Lung microvascular endothelial cell (primary cell): ENCODE results near the gene FAM20C. TPM values are rescaled to one million over a fixed set of nuclear protein-coding genes. Genes with fewer than 3 reads are reported as not detected.
A peak's percentile ranks its signal among the peaks of the same experiment; 100 is the strongest.
"Not testable (repeated sequence)": the region's sequence is repeated elsewhere in the genome, so short reads cannot be mapped to it uniquely, and the experiment has no call there.

Experiments
- DNase-seq, 2 donors: peaks; one replicate each; pipeline versions ENCODE4 v3.0.0 to v3.0.0-alpha.2; 2010; ENCODE audit warnings: low read depth in 2 of 2
- total RNA-seq: library from RNA; depleted of rRNA; stranded (reverse); fragments of >200 nt; gene quantifications from 2 replicates; pipeline ENCODE4 v1.2.1, GENCODE V29; 2014

The FAM20C gene
- total RNA-seq, 1 donor from 2014 or later, result 0.79 TPM

DNA sequence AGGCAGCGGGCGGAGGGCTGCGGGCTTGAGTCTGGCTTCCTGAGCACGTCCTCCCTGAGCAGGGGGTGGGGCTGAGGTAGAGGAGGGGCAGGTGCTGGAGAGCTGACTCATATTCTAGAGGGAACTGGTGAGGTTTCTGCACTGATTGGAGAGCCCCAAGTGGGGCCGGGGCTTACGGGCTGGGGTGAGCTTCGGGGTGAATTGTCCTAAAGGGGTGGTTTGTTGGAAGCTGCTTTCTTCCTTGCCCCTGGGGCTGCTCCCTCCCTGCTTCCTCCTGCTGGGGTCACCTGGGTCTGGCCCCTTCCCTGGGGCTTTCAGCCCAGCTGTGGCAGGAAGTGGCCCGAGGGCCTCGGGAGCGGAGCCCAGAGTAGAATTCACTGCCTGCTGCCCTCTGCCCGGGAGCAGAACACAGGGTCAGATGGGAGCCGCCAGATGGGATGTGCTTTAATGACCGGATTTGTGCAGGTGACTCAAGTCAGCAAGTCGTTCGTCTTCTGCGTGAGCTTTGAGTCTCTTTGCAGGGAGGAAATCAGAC is 48.6 kb downstream of the FAM20C start:
- DNase-seq, result peak; percentile 7 to 41

DNA sequence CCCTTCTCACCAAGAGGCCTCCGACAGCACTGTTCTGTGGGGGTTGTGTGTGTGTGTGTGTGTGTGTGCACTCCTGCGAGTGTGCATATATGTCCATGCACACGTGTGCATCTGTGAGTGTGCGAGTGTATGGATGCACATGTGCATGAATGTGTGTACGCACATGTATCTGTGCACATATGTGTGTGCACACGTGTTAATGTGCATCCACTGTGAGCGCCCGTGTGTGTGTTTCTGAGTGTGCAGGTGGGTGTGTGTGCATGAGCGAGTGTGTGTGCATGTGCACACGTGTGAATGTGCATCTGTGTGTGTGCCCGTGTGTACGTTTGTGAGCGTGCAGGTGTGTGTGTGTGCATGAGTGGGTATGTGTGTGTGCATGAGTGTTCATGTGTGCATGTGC is 49.1 kb downstream of the FAM20C start:
- no peak for DNase-seq

DNA sequence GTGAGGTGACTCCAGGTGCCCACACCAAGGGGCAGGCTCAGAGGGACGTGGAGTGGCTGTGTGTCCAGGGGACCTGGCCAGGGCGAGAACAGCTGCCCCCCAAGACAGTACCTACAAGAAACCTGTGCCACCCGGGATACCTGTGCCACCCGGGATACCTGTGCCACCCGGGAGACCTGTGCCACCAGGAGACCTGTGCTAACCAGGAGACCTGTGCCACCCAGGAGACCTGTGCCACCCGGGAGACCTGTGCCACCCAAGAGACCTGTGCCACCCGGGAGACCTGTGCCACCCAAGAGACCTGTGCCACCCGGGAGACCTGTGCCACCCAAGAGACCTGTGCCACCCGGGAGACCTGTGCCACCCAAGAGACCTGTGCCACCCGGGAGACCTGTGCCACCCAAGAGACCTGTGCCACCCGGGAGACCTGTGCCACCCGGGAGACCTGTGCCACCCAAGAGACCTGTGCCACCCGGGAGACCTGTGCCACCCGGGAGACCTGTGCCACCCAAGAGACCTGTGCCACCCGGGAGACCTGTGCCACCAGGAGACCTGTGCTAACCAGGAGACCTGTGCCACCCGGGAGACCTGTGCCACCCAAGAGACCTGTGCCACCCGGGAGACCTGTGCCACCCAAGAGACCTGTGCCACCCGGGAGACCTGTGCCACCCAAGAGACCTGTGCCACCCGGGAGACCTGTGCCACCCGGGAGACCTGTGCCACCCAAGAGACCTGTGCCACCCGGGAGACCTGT is 50.6 kb downstream of the FAM20C start:
- DNase-seq, result not testable (repeated sequence)

DNA sequence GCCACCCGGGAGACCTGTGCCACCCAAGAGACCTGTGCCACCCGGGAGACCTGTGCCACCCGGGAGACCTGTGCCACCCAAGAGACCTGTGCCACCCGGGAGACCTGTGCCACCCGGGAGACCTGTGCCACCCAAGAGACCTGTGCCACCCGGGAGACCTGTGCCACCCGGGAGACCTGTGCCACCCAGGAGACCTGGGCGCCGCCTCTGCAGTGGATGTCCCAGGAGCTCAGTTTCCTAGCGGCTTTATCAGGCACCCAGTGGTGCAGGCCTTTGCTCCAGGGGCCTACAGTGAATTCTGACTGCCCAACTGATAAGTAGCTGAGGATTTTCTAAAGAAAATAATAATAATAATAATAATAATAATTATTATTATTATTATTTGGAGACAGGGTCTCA is 51.2 kb downstream of the FAM20C start:
- not testable (repeated sequence) for DNase-seq

DNA sequence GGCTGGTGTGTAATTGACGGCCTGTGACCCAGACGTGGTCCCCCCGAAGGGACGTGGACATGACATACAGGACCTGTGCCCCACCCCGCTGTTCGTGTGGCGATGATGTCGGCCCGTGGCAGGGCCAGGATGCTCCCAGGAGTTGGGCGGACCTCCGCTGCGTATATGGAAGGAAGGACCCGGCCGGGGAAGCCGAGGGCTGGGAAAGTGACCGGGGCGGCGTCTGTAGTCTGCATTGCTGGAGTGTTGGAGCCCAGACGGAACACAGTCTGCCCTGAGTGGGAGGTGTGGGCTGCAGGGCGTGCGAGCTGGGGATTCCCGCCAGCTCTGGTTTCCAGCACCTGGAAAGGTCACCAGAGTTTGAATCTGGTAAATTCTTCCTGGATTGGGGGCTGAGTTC is 52.6 kb downstream of the FAM20C start:
- no peak for DNase-seq

DNA sequence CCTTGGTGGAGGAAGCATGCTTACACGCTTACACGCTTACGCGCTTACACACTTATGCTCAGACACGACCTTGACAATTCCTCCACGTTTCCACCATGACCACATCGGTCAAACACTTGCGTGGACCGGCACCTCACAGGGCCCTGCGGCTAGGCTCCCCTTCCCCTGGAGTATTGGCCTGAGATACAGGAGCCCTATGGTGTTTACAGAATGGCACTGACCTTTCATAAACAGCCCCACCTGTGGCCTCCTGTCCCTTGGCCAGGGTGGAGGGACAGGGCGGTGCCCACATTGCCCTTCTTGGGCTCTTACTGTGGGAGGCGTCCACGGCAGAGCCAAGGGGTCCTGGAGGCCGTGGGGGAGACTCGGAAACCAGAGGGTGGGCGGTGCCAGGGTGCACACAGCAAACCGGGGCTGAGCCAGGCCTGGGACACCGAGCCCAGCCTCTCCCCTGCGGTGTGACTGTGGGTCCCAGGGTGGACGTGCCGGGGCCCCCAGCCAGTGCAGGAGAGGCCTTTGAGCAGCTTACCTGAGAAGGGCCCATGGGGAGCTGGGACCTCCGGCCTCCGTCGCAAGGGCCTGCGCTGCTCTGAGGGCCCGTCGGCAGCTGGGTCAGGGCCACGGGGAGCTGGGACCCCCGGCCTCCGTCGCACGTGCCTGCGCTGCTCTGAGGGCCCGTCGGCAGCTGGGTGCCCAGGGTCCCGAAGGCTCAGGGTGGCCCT is 53.4 kb downstream of the FAM20C start:
- no peak for DNase-seq

DNA sequence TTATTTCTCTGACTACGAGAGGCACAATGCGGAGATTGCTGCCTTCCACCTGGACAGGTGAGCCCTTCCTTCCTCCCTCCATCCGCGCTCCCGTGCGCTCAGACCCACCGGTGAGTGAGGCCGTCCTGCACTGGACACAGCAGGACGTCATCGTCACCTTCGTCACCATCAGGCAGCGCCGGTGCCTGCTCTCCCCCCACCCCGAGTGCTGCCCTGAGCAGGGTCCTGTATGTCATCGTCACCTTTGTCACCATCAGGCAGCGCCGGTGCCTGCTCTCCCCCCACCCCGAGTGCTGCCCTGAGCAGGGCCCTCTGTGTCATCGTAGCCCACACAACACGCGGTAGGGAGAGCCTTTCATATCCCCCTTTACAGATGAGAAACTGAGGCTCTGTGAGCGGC is 54.1 kb downstream of the FAM20C start:
- DNase-seq, result no peak

DNA sequence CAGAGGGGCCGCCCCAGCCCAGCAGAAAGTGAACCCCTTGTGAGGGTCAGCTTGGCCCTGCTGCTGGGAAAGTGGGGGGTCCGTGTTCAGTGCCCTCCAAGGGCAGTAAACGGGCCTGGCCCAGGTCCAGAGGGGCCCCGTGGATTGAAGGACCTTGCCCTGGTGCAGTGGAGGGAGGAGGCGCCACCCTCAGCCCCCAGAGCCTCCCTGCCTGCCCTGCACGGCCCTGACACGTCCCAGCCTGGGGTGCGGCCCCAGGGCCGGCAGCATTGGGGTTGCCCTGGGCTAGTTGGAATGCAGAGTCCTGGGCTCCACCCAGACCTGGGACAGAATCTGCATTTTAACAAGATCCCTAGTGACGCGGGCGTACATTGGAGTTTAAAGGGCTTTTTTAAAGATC is 54.8 kb downstream of the FAM20C start:
- no peak for DNase-seq

DNA sequence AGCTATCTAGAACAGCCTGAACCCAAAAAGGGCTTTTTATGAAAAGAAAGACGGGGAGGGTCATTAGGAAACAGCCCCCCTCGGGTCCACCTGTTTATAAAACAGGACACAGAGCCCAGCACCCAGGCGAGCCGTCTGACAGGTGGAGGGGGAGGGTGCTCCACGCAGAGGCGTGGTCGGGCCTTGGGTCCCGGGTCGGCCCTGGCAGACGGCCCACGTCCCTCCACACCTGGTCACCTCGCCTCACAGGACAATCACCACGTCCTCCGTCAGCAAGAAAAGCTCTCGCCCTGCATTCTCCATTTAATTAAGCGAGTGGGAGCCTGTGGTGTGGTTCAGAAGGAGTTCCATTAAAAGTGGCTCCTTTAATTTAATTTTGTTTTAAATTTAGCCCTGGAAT is 55.3 kb downstream of the FAM20C start:
- no peak for DNase-seq

DNA sequence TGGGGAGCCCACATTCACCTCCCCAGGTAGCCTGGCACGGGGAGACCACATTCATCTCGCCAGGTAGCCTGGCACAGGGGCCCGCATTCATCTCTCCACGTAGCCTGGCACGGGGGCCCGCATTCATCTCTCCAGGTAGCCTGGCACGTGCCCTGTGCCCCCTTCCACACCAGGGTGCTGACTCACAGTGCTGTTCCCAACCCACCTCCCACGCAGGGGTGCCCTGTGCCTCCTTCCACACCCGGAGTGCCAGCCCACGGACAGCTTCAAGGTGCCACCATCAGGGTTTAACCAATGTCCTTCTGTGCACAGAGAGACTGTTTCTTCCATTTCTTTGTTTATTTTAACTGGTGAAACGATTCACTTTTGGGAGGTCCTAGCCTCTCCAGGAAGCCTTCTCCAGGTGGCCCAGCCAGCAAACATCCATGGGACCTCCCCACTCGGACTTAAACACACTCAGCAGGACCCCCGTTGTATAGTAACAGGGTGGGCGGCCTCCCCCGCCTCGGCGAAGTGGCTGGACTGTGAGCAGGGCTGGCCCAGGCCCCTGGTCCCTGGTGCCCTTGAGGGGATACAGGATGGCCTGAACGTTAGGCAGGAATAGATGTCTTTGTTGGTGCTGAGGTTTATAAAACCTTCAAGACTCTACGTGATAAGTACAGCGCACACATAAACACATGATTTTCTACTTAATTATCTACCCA is 56.5 kb downstream of the FAM20C start:
- DNase-seq, result no peak

DNA sequence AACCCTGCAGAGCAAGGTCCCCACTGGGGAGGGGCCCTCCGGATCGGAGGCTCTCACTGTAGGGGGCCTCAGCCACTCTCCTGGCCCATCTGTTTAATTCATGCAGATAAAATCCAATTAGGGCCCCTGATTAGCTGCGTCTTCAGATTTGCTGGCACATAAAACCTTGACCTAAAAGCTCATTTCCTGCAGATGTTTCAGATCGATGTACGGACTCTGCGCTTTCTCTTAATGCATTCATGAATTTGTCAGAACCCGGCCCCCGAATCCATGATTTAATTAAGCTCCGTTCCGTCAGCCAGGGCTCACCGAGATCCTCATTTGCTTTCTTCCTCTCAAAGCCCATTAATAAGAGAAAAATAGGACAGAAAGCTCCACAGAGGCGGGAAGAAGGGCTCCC is 57.6 kb downstream of the FAM20C start:
- no peak for DNase-seq

DNA sequence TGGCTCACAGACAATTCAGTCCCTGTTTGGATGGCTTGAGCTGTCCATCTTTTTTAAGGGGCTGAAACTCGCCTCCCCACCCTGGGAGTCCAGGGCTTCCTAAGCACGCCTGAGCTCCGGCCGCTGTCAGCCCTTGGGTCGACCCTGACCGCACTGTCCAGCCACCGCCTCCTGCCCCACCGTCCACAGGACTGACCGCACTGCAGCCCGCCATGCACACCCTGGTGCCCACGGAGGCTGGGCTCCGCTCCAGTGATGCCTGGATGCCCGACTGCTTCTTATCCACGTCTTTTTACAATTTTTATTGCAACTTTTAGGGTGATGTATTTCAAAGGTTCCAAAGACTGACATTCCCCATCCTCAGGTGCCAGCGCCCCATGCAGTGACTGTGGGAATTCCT is 58.2 kb downstream of the FAM20C start:
- DNase-seq, result no peak

DNA sequence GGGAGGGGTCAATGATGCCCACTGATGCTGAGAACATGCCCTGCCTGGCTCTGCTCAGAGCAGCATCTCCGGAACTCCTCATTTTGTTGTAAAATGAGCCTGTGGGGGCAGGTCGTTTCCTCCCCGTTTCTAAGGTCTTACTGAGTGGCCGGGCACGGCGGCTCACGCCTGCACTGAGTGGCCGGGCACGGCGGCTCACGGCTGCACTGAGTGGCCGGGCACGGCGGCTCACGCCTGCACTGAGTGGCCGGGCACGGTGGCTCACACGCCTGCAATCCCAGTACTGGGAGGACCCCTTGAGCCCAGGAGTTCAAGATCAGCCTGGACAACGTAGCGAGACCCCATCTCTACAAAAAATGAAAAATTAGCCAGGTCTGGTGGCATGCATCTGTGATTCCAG is 58.6 kb downstream of the FAM20C start:
- no peak for DNase-seq

DNA sequence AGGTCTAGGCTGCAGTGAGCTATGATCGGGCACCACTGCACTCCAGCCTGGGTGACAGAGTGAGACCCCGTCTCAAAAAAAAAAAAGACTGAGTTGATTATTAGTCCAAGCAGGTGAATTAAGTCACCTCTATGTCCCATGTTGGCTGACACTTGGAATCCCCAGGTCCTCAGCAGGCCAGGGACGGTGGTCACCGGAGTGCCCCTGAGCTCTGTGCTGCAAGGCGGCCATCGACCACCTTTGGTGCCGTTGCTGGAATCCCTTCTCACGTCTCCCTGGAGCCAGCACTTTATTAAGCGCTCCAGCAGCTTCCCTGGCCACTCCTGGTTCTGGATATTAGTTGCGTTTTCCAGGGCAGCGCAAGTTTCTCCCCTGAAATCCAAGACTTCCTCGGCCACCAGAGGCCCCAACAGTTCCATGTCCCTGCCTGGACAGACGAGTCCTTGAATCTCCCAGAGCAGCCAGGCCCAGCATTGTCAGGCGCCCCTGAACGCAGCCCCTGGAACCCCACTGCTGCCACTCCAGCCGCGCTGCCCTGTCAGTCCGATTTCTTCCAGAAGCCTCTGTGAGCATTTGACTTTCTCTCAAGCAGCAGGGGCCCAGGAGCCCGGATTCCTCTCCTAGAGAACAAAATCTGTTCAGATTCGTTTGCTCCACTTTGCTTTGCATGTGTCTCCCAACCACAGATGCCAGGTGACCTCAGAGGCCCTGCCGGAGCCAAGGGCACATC is 59.2 kb downstream of the FAM20C start:
- DNase-seq, result no peak

DNA sequence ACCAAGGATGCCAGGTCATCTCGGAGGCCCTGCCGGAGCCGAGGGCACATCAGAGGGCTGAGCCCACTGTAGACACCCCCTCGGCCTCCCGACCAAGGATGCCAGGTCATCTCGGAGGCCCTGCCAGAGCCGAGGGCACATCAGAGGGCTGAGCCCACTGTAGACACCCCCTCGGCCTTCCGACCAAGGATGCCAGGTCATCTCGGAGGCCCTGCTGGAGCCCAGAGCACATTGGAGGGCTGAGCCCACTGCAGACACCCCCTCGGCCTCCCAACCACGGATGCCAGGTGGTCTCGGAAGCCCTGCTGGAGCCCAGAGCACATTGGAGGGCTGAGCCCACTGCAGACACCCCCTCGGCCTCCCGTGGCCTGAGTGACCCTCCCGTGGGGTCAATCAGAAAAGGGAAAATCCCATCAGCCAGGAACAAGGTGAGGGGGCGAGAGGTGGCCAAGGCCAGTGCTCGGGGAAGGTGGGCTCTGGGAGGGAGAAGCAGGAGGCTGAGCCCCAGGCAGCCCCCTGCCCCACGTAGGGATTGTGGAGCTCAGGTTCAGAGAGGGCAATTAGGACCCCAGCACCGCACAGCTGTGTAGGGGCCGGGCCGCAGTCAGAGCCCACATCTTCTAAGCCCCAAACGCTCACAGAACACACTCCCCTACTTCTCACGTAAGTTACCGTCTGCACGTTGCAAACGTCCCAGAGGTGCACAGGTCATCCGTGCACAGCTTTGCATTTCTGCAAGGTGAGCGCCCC is 60.0 kb downstream of the FAM20C start:
- no peak for DNase-seq

DNA sequence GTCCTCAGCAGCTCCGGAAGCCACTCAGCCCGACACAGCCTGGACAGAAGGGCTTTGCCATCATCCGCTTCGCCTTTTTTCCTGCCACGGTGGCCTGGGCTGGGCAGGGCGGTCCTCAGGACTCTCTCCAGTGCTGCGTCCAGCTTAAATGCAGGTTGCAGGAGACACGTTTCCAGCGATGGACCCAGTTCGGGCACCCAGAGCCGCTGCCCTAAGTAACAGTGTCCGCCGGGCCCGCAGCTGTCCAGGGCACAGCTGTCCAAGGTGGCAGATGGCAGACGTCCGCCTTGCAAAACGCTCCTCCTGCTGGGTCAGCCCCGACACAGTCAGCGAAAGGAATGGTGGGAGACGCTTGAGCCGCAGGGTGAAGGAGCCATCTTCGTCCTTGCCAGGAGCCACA is 60.6 kb downstream of the FAM20C start:
- DNase-seq, result no peak

DNA sequence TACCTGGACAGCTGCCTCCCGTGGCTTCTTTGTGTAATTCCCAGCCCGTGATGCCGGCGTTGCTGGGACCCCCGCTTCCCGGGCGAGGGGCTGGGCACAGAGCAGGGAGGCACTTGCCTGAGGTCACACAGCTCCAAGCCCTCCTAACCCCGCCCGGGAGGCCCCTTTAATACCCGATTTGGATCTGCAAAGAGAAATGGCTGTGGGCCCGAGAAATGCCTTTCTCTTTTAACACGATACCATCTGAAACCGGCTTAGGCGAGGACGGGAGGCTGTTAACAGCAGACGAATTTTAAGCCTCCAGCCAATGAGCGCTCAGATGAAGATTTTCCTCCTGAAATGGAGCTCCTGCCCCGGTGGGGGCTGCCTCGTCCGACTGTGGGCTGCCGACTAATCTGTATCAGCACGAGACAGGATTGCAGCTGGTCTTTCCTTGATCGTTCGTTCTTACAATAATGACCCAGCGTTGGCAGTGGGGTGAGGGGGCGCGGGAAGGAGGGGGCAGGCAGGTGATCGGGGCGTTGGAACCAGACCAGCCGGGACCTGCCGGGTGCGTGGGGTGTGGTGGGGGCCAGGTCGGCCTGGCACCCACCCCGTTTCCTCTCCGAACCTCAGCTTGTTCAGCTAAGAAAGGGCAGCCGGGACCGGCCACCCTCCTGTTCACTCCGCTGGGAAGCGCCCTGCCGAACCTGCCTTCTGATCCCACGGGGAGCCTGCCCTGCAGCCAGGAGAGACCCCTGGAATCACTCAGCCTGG is 61.4 kb downstream of the FAM20C start:
- no peak for DNase-seq

DNA sequence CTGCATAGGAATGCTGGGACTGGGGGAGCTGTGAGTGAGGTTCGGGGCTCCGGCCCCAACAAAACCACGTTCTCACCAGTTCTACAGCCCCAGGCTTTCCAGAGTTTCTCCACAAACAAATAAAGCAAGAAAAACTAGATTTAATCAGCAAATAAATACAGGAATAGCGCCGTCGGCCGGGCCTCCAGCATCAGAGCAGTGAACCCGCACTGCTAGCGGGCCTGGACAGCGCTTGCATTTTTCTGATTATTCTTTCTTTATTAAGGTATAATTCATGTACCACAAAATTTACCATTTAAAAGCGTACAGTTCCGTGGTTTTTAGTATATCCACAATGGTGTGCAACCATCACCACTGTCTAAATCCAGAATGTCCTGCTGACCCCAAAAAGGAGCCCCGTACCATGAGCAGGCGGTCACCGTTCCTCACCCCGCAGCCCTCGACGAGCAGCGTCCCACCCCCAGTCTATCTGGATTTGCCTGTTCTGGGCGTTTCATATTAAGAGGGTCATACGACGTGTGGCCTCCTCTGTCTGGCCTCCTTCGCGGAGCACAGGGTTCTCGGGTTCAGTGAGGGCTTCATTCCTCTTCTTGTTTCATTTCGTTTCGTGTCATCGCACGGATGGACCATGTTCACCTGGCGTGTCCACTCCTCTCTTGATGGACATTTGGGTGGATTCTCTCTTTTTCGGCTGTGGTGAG is 62.1 kb downstream of the FAM20C start:
- no peak for DNase-seq

DNA sequence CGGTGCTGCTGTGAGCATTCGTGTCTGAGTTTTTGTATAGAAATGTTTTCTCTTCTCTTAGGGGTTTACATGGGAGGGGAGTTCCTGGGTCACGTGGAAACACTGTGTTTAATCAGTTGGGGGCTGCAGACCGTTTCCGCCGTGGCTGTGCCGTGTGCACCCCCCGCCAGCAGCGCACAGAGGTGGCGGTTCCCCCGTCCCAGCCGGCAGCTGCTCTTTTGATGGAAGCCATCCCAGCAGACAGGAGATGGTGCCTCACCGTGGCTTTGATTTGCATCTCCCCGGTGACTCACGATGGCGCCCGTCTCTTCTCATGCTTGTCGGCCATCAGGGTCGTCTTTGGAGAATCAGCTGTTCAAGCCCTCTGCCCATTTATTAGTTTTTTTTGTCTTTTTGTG is 62.7 kb downstream of the FAM20C start:
- no peak for DNase-seq
